ENCODE data around the gene ACAP2. TPM values are rescaled to one million over a fixed set of nuclear protein-coding genes. Genes with fewer than 3 reads are reported as not detected.
"Not testable (repeated sequence)": the region's sequence is repeated elsewhere in the genome, so short reads cannot be mapped to it uniquely, and the experiment has no call there.

Gene ACAP2, protein sequence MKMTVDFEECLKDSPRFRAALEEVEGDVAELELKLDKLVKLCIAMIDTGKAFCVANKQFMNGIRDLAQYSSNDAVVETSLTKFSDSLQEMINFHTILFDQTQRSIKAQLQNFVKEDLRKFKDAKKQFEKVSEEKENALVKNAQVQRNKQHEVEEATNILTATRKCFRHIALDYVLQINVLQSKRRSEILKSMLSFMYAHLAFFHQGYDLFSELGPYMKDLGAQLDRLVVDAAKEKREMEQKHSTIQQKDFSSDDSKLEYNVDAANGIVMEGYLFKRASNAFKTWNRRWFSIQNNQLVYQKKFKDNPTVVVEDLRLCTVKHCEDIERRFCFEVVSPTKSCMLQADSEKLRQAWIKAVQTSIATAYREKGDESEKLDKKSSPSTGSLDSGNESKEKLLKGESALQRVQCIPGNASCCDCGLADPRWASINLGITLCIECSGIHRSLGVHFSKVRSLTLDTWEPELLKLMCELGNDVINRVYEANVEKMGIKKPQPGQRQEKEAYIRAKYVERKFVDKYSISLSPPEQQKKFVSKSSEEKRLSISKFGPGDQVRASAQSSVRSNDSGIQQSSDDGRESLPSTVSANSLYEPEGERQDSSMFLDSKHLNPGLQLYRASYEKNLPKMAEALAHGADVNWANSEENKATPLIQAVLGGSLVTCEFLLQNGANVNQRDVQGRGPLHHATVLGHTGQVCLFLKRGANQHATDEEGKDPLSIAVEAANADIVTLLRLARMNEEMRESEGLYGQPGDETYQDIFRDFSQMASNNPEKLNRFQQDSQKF
- total RNA-seq (100 to 1,000 TPM in 4 of 7 donors, 10 to 100 TPM in 3; 90.1 to 127 (median 108) TPM), polyA plus RNA-seq (10 to 100 TPM; 11.2 to 15.7 (median 14.0) TPM)
- long read RNA-seq, donor 1, full-length matches to known transcripts = 2 of 13 reads
- long read RNA-seq, donor 1, partial matches to known transcripts = 11 of 13 reads
- long read RNA-seq, donor 1, other reads (novel, unspliced or antisense) = 0 of 13 reads
- long read RNA-seq, donor 2, full-length matches to known transcripts = 5 of 5 reads
- long read RNA-seq, donor 2, partial matches to known transcripts = 0 of 5 reads
- long read RNA-seq, donor 2, other reads (novel, unspliced or antisense) = 0 of 5 reads

DNA sequence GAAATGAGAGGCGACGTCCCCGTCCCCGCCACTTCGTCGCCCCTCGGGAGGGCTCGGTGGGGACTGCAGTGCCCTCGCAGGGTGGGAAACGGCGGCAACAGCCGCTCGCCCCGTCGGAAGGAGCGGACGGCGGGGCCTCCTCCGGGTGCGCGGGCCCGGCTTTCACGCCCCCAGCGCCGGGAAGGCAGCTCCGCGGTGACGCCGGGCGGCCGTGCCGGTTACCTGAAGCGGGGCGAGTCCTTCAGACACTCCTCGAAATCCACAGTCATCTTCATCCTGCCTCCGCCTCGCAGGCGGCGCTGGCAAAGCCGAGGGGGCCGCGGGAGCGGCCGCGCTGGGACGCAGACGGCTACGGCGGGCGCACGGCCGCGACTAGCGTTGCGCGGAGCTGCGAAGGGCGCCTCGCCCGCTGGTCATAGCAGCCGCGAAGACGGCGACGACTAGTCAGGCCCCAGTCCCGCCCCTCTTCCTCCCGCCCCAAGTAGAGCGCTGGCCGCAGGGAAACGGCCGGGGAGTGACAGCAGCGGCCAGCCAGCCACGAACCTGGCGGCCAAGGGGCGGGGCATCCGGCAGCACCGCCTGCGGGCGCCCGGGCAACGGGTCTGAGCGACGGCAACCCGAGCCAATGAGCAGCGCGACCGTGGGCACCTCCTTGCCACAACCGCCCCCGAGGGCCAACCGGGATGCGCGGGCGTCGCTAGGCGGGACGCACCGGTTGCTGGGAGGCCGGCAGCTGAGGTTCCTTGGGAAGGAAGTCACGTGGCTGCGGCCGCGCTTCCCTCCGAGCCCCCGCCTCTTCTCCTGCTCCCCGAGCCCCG lies at the start of gene ACAP2:
ACAP2 (minus strand) TSS at position 448 of the 818 bp plus-strand sequence; CDS start at position 275, 173 bp downstream.
- intact Hi-C loops (cut with DNase I; ENCODE audit: low total_unique reads) = no loop called here
- 0 to 1% (median 1%) methylated on average over 39 to 106 of the region's 106 CpGs for whole genome bisulfite sequencing, 5 donors
- H3K4me1 ChIP-seq = peaks cover 27 to 73% (median 47%) of the 10 kb centered on the region in 6 donors

GRCh38 chr3:195475614-195476013 lies 32.8 kb upstream of the ACAP2 start:
- TF ChIP-seq POLR2A (IDR thresholded peaks at IDR 0.05) (no peak), POLR2AphosphoS5 (IDR thresholded peaks at IDR 0.05) (no peak), CTCF (IDR thresholded peaks at IDR 0.05 in 8 of 11, conservative IDR thresholded peaks at IDR 0.05 in 3 of 11) (no peak)
- DNase-seq = peak; percentile 11
- Histone ChIP-seq H3K36me3 (no peaks in the 10 kb centered on the region), H3K27me3 (replicated peaks in 1 of 7) (no peaks in the 10 kb centered on the region), H3K27ac (no peak overlapping the region), H3K9me3 (no peaks in the 10 kb centered on the region), H3K4me3 (no peak overlapping the region), H3K4me1 (no peaks in the 10 kb centered on the region)
- intact Hi-C loops (cut with DNase I; ENCODE audit: low total_unique reads) = no loop called here
- WGBS, 5 donors = 90 to 97% (median 96%) methylated on average over 3 of the region's 3 CpGs

More for the DNA sequence above, at the start of gene ACAP2:
- Histone ChIP-seq H3K27me3 (replicated peaks in 1 of 7) (no peaks in the 10 kb centered on the region), H3K4me3 (peak within 1 kb of the TSS; percentile 87 to 99 (median 96)), H3K36me3 (no peaks in the 10 kb centered on the region), H3K9me3 (no peaks in the 10 kb centered on the region), H3K27ac (peak within 1 kb of the TSS; percentile 96 to 100 (median 98))
- TF ChIP-seq CTCF (IDR thresholded peaks at IDR 0.05 in 8 of 11, conservative IDR thresholded peaks at IDR 0.05 in 3 of 11) (peak in 1 of 11 experiments; percentile 22), POLR2A (IDR thresholded peaks at IDR 0.05) (peak in 2 of 3 donors; percentile 84 to 96), POLR2AphosphoS5 (IDR thresholded peaks at IDR 0.05) (peak; percentile 96 to 99 (median 97))
- DNase-seq = peak; percentile 100

DNA sequence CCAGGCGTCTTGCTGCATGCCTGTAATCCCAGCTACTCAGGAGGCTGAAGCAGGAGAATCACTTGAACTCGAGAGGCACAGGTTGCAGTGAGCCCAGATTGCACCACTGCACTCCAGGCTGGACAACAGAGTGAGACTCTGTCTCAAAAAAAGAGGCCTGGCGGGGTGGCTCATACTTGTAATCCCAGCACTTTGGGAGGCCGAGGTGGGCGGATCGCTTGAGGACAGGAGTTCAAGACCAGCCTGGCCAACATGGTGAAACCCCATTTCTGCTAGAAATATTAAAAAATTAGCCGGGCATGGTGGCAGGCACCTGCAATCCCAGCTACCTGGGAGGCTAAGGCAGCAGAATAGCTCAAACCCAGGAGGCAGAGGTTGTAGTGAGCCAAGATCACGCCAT lies 32.3 kb upstream of the ACAP2 start:
- WGBS, 5 donors = 82 to 92% (median 85%) methylated on average over 8 of the region's 8 CpGs
- H3K9me3 ChIP-seq; H3K27ac ChIP-seq; DNase-seq; H3K36me3 ChIP-seq; H3K4me1 ChIP-seq; H3K4me3 ChIP-seq; H3K27me3 ChIP-seq (replicated peaks in 1 of 7); intact Hi-C loops (cut with DNase I; ENCODE audit: low total_unique reads): not testable (repeated sequence)

DNA sequence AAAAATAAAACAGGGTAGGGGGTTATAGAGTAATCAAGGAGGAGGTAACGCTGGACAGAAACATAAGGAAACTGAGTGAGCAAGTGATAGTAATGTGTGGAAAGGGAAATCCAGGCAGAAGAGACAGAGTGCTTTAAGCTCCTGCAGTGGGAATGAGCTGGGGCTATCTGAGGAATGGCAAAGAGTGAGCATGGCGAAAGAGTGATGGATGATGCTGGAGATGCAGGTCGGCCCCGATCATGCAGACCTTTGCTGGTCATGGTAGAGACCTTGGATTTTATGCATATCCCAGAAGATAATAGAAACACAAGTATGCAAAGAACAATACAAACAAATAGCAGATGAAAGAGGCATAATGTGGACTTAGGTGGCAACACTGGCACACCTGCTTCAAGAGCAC lies 26.0 kb upstream of the ACAP2 start:
- Histone ChIP-seq H3K9me3 (peaks cover 0 to 12% (median 9%) of the 10 kb centered on the region in 8 donors), H3K27ac (no peak overlapping the region), H3K27me3 (replicated peaks in 1 of 7) (no peaks in the 10 kb centered on the region), H3K36me3 (no peaks in the 10 kb centered on the region), H3K4me3 (no peak overlapping the region), H3K4me1 (no peaks in the 10 kb centered on the region)
- TF ChIP-seq CTCF (IDR thresholded peaks at IDR 0.05 in 8 of 11, conservative IDR thresholded peaks at IDR 0.05 in 3 of 11) (no peak), POLR2A (IDR thresholded peaks at IDR 0.05) (no peak), POLR2AphosphoS5 (IDR thresholded peaks at IDR 0.05) (no peak)
- 90 to 97% (median 94%) methylated on average over 4 of the region's 4 CpGs for WGBS, 5 donors
- DNase-seq = no peak
- intact Hi-C loops (cut with DNase I; ENCODE audit: low total_unique reads) = no loop called here

Data from spleen (tissue), 13 donors.